ENCODE measurements around the gene ZNF136. TPM values are rescaled to one million over a fixed set of nuclear protein-coding genes. Genes with fewer than 3 reads are reported as not detected.

ZNF136 gene
- total and polyA plus RNA-seq, 2 of the 8 experiments (the other 6 are each of a cell fraction or from before 2014, with no cell fraction given), result 1.6 to 6.9 TPM

GRCh38 chr19:12139885-12140544 lies 22.9 kb upstream of the ZNF136 start, which contains the start of gene ZNF20 (continued):
- TF ChIP-seq EP300 (IDR thresholded peaks at IDR 0.05; ENCODE audit: borderline replicate concordance in 1 of 2, low read depth in 2 of 2, low read length in 2 of 2) (no peak), RXRA (IDR thresholded peaks at IDR 0.05; ENCODE audit: insufficient read depth, low read depth, low read length) (no peak), KDM1A (IDR thresholded peaks at IDR 0.05; ENCODE audit: borderline replicate concordance, low read length) (no peak), CHD7 (IDR thresholded peaks at IDR 0.05; ENCODE audit: insufficient replicate concordance, low read length) (no peak), KDM5A (IDR thresholded peaks at IDR 0.05; ENCODE audit: low read length) (no peak), USF2 (IDR thresholded peaks at IDR 0.05; ENCODE audit: low read length) (no peak), SP2 (IDR thresholded peaks at IDR 0.05; ENCODE audit: low read length) (no peak), ZNF274 (IDR thresholded peaks at IDR 0.05; ENCODE audit: borderline replicate concordance, extremely low read depth, low read length) (no peak)
